ENCODE data around the gene CD93.

CD93 gene

DNA sequence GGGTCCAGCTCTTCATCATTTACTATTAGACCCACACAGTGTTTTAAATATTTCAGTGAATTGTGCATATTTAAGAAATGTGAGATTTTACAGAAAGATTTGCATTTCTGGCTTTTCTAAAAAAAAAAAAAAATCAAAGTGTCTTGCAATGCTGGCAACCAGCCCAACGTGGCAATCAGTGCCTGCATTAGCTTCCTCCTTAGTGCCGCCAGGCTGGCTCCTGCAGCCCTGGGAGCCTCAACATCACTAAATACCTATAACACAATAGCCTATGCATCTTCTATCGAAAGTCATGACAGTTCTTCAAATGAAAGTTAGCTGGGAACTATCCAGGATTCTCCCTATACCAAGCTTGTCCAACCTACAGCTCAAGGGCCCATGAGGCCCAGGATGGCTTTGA lies 9.4 kb upstream of the CD93 start:
- no peak overlapping the region for H3K27ac Mint-ChIP-seq
- no peak overlapping the region for H3K4me3 Mint-ChIP-seq
- no peaks in the 10 kb centered on the region for H3K27me3 Mint-ChIP-seq
- no peaks in the 10 kb centered on the region for H3K36me3 Mint-ChIP-seq
- peaks cover under 1% of the 10 kb centered on the region for H3K9me3 Mint-ChIP-seq
- ATAC-seq = no peak
- H3K4me1 Mint-ChIP-seq = no peaks in the 10 kb centered on the region

DNA sequence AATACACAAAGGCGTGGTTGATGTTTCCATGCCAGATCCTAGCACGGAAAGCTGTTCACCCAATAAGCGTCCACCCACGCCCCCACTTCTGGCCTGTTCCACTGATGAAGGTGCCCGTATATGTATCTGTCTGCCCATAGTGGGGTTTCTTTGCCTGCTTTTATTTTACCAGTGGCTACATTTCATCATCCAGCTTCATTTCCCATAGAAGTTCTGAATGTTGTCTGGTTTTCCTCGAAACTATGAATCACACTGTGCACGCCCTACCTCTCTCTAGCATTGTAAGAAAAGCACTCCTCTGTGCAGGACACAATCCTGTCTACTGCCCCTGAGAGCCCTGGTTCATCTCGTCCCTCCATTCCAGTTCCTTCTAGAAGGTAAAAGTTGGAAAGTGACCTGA lies 8.8 kb upstream of the CD93 start:
- no peak overlapping the region for H3K27ac Mint-ChIP-seq
- no peaks in the 10 kb centered on the region for H3K9me3 Mint-ChIP-seq

DNA sequence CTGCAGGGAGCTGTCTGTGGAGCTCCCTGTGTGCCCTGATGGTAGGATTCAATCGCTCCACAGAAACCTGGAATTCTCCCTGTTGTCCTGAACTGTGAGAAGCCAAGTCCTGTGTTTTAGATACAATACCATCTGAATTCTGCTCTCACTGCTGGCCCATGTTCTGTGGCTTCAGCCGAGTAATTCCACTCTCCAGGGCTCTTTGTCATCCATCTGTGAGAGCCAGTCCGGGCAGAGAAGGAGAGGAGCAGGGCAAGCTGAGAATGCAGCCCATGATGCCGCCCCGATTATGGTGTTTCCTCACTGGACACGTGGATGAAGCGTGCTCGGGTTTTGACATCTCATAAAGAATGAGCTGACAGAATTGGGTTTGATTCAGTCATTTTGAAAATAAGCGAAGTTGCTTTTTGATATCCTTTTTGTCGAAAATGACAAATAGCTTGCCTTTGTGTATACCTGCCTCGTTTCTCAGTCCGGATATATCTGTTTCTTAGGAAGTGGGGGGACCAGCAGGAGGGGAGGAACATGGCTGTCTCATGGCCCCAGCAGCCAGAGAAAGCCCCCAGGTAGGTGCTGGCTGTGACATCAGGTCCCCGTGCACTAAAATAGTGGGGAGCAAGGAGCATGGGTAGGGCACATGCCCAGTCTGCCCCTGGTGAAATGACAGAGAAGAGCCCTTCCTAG lies 8.2 kb upstream of the CD93 start:
- no peaks in the 10 kb centered on the region for H3K36me3 Mint-ChIP-seq

More for the DNA sequence above, 8.8 kb upstream of the CD93 start:
- Mint-ChIP-seq H3K27me3 (no peaks in the 10 kb centered on the region), H3K4me1 (no peaks in the 10 kb centered on the region), H3K36me3 (no peaks in the 10 kb centered on the region), H3K4me3 (no peak overlapping the region)
- ATAC-seq = no peak

DNA sequence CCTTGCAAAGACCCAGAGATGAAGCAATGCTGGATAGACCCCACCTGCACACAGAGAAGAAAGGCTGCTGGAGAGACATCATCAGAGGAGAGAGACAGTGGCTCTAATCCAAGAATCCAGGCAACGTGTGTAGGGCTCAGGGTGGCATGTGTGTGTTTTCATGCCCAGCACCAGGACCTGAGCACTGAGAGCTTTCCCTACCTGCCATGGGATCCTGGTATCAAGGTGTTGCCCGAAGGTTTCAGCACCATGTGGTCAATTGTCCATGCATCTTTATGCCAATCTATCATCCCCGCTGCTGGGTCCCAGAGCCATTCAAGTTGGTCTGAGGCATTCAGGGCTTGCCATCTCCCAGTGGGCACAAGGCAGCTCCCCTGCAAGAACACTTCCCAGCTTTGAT lies 7.5 kb upstream of the CD93 start:
- no peak overlapping the region for H3K27ac Mint-ChIP-seq
- no peak overlapping the region for H3K4me3 Mint-ChIP-seq
- peaks cover 3% of the 10 kb centered on the region for H3K27me3 Mint-ChIP-seq
- no peaks in the 10 kb centered on the region for H3K4me1 Mint-ChIP-seq
- H3K9me3 Mint-ChIP-seq = no peaks in the 10 kb centered on the region
- H3K36me3 Mint-ChIP-seq = no peaks in the 10 kb centered on the region
- no peak for ATAC-seq

More for the DNA sequence above, 8.2 kb upstream of the CD93 start:
- ATAC-seq = no peak
- H3K4me1 Mint-ChIP-seq = no peaks in the 10 kb centered on the region
- H3K9me3 Mint-ChIP-seq = no peaks in the 10 kb centered on the region
- no peaks in the 10 kb centered on the region for H3K27me3 Mint-ChIP-seq
- H3K27ac Mint-ChIP-seq = no peak overlapping the region
- H3K4me3 Mint-ChIP-seq = no peak overlapping the region

DNA sequence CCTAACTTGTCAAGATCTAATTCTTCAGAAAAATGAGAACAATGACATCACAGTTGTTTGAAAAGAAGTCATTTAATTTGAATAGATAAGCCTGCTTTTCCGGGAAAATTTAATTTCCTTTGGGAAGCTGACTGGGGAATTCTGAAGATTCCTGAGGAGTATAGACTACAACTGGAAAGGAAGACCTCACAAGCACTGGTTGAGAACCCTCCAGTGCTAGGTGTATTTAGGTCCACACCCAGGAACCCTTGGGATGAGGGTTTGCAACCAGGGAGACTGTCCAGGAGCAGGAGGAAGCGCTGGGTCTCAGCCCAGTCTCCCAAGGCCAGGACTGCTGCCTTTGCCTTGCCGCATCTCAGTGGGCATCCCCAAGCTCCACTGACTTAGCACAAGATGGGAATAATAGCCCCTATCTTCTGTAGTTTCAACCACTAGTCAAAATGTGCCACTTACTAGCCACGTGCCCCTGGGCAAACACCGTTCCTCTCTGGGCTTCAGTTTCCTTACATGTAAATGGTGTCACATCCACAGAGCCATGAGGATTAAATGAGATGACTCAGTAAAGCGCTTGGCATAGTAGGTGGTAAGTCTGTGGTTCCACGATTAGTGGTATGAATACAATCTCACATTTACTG lies 6.9 kb upstream of the CD93 start:
- Mint-ChIP-seq H3K4me1 (no peaks in the 10 kb centered on the region), H3K27ac (no peak overlapping the region), H3K36me3 (no peaks in the 10 kb centered on the region), H3K9me3 (no peaks in the 10 kb centered on the region), H3K27me3 (peaks cover 10% of the 10 kb centered on the region), H3K4me3 (no peak overlapping the region)
- ATAC-seq = no peak

DNA sequence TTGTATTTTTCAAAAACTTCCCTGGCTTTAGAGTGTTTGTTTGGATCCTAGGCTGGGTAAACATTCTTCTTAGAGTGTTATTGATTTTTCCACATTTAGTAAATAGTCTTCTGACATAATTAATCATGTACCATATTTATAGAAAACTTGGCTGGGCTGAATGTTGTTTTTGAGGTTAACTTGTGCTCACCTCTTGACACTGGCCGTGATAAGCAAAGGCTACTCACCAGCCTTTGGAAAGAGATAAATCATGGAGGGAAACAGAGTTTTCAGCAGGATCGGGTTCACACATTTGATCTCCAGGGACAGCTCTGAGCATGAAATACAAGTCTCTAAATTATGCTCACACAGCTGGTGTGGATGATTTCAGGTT lies 6.2 kb upstream of the CD93 start:
- no peak overlapping the region for H3K27ac Mint-ChIP-seq
- H3K36me3 Mint-ChIP-seq = no peaks in the 10 kb centered on the region
- no peaks in the 10 kb centered on the region for H3K9me3 Mint-ChIP-seq
- no peaks in the 10 kb centered on the region for H3K4me1 Mint-ChIP-seq
- peaks cover 16% of the 10 kb centered on the region for H3K27me3 Mint-ChIP-seq
- no peak overlapping the region for H3K4me3 Mint-ChIP-seq
- no peak for ATAC-seq

DNA sequence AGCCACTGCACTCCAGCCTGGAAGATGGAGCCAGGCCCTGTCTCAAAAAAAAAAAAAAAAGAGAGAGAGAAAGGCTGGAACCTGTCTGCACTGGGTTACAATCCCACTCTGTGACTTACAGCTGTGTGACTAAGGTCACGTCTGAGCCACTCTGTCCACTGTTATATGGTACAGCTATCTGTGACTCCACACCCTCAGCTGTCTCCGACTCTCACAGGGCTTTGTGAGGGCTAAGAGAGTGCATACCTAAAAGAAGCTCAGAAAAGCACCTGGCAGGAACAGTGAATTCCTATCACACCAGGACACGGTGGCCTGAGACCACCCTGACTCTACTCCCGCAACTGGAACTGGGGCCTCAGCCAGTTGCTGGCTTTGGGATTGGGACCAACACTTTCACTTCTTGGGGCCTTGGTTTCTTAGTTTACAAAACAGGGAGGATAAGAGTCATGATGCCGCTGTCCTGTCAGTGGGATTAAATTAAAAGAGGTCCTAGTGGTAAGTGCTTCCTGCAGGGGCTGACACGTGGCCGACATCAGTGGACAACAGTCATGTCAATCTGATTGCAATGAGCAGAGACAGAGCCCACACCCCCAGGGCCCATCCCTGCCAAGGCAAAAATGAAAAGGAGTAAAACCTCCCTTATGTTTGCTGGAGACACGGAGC lies 5.7 kb upstream of the CD93 start:
- Mint-ChIP-seq H3K4me3 (no peak overlapping the region), H3K36me3 (no peaks in the 10 kb centered on the region), H3K27ac (no peak overlapping the region), H3K9me3 (no peaks in the 10 kb centered on the region), H3K27me3 (peaks cover 21% of the 10 kb centered on the region), H3K4me1 (no peaks in the 10 kb centered on the region)
- no peak for ATAC-seq

DNA sequence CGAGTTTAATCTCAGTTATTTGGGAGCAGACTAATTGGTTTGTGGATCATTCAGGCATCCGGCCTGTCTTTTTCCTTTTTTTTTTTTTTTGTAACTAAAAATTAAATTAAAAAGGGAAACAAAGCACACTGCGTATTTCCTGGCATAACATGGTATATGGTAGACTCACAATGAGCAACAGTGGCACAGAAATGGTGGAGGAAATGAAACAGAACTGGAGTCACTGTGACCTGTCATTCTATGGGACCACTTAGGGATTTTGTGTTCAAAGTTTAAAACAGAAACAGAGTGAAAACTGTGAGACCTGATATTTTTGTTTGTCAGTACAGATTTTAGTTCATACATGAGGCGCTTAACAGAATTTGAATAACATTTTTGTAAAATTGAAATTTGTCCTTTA lies 4.8 kb upstream of the CD93 start:
- H3K27ac Mint-ChIP-seq = no peak overlapping the region
- no peak for ATAC-seq
- H3K4me3 Mint-ChIP-seq = no peak overlapping the region
- H3K27me3 Mint-ChIP-seq = peaks cover 31% of the 10 kb centered on the region
- H3K9me3 Mint-ChIP-seq = no peaks in the 10 kb centered on the region
- H3K4me1 Mint-ChIP-seq = no peaks in the 10 kb centered on the region
- no peaks in the 10 kb centered on the region for H3K36me3 Mint-ChIP-seq

DNA sequence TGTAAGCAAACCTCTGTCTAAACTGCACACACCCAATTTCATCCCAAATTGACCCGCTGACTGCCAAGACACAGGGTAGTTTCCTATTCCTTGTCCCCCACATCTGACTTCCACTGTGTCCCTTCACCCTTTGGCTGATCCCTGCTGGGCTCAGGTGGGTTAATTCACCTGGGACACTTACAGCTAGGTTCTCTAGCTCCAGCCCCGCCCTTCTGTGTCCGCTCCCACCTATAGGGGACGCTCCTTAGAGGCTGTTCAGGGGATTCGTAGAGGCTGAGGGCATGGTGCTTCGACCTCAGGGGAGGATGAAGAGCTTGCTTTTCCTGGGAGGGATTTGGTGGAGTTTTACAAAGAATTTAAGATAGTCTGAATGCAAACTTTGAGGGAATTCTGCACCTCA lies 4.0 kb upstream of the CD93 start:
- H3K4me1 Mint-ChIP-seq = no peaks in the 10 kb centered on the region
- H3K36me3 Mint-ChIP-seq = no peaks in the 10 kb centered on the region
- H3K4me3 Mint-ChIP-seq = no peak overlapping the region
- no peak for ATAC-seq
- no peak overlapping the region for H3K27ac Mint-ChIP-seq
- H3K9me3 Mint-ChIP-seq = no peaks in the 10 kb centered on the region
- peaks cover 31% of the 10 kb centered on the region for H3K27me3 Mint-ChIP-seq

DNA sequence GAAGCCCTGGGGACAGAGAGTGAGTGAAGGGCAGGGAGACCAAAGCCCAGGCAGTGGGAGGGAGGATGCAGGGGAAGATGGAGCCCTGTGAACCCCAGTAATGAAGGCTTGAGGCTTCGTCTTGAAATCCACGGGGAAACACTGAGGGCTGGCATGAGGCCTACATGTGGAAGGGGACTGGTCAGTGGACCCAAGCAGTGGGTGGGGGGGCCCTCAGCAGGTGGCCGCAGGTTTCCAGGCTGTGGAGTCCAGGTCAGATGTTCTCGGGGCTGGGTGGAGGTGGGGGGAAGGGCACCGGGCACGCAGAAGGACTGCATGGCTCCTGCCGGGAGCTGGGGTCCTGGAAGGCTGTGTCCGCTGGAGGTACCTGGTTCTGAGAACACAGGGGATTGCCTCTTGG lies 2.7 kb upstream of the CD93 start:
- no peak overlapping the region for H3K4me3 Mint-ChIP-seq
- no peak for ATAC-seq
- H3K9me3 Mint-ChIP-seq = no peaks in the 10 kb centered on the region
- no peak overlapping the region for H3K27ac Mint-ChIP-seq
- no peaks in the 10 kb centered on the region for H3K4me1 Mint-ChIP-seq
- H3K36me3 Mint-ChIP-seq = no peaks in the 10 kb centered on the region
- H3K27me3 Mint-ChIP-seq = peaks cover 31% of the 10 kb centered on the region

DNA sequence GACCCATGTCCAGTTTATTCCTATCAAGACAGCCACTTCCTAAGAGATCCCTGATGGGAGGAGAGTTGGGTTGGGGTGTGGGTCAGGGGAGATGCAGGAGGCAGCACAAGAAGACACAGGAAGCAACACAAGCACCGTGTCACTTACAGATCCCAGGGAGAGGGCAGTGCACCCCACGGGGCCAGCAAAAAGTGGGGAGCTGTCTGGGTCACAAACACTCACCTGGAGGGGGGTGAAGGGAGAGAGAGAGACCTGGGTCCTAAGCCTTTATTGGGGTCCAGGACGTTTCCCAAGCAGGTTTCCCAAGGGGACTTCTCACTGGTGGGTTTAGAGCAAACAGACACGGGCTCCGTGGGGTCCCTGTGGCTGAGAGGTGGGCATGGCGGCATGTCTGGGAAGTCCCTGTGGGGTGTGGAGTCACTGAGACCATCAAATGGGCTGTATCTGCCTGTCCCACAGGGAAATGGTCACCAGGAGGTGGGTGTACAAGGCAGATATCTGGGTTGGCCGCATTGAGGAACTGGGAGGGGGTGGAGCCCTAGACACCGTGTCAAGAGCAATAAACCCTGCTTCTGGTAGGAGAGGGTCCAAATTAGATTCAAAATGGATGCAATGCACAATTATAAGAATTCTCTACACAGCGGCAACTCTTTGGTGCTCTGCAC lies 1.6 kb upstream of the CD93 start:
- no peaks in the 10 kb centered on the region for H3K36me3 Mint-ChIP-seq
- no peak overlapping the region for H3K27ac Mint-ChIP-seq
- peaks cover 31% of the 10 kb centered on the region for H3K27me3 Mint-ChIP-seq
- H3K4me3 Mint-ChIP-seq = no peak overlapping the region
- H3K9me3 Mint-ChIP-seq = no peaks in the 10 kb centered on the region
- ATAC-seq = peak; percentile 14
- H3K4me1 Mint-ChIP-seq = no peaks in the 10 kb centered on the region

DNA sequence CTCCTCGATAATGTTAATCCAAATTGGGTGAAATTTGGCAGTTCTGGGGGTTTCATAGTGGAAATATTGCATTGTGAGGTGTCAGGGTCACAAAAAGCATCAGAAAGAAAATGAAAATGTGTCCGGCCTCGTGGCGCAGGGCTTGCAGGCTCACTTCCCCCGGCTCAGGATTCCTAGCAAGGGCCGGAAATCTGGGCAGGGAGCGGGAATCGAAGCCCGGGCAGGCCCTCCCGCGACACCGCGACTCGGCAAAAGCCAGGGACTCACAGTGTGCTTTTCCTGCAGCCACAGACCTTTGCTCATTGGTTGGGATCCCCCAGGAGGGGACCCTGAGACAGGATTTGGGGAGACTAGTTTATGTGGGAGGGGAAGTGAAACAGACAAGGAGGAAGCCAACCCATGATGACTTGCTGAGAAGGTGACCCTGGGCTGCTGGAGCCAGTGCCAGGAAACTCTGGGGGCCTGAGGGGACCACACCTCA lies 847 bp upstream of the CD93 start:
- Mint-ChIP-seq H3K27ac (no peak overlapping the region), H3K4me3 (no peak overlapping the region), H3K9me3 (no peaks in the 10 kb centered on the region), H3K4me1 (no peaks in the 10 kb centered on the region), H3K27me3 (peaks cover 31% of the 10 kb centered on the region), H3K36me3 (no peaks in the 10 kb centered on the region)
- ATAC-seq = no peak

DNA sequence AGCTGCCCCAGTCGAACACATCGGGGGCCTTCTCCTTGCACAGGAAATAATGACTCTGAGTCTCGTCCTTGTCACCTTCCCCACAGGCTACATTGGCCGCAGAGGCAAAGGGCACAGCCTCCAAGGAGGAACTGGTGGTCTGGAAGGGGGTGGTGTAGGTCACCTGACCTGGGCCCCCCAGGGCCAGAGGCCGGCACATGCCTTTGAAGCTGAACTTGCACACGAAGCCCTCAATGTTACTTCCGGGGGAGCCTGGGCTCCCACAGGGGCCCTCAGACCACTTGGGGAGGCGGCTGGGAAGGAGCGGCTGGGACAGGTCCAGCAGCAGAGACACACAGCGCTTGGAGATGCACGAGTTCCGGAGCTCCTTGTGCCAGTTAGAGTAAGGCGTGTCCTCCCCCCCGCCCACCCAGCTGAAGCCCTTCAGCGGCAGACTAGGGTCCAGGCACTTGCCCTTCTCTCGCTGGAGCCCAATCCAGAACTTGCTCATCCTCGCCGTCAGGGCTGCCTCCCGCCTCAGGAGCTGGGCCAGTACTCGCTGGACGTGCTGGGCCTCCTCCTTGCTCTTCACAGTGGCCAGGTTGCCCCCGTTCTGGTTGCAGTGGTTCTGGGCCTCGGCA lies 578 bp downstream of the CD93 start:
- ATAC-seq = no peak
- no peaks in the 10 kb centered on the region for H3K4me1 Mint-ChIP-seq
- H3K27me3 Mint-ChIP-seq = peaks cover 31% of the 10 kb centered on the region
- no peaks in the 10 kb centered on the region for H3K9me3 Mint-ChIP-seq
- no peak overlapping the region for H3K4me3 Mint-ChIP-seq
- no peak overlapping the region for H3K27ac Mint-ChIP-seq
- H3K36me3 Mint-ChIP-seq = no peaks in the 10 kb centered on the region

DNA sequence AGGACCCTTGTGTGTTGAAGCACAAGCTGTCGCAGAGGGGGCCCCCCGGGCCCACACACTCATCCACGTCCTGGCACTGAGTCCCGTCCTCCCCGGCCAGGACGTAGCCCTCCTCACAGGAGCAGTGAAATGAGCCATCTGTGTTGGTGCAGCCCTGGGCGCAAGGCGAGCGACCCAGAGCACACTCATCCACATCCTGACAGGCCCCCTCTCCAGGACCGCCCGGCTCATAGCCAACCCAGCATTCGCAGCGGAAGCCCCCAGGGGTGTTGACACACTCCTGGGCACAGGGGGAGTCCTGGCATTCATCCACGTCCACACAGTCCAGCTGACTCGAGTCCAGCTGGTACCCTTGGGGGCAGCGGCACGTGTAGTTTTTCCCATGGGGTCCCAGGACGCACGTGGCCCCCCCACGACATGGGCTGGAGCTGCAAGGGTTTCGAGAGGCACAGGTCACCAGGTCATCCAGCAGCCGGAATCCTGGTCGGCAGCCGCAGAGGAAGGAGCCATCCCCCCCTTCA lies 1.2 kb downstream of the CD93 start:
- Mint-ChIP-seq H3K27me3 (peaks cover 31% of the 10 kb centered on the region), H3K27ac (no peak overlapping the region), H3K36me3 (no peaks in the 10 kb centered on the region), H3K4me3 (no peak overlapping the region), H3K4me1 (no peaks in the 10 kb centered on the region), H3K9me3 (no peaks in the 10 kb centered on the region)
- ATAC-seq = no peak

DNA sequence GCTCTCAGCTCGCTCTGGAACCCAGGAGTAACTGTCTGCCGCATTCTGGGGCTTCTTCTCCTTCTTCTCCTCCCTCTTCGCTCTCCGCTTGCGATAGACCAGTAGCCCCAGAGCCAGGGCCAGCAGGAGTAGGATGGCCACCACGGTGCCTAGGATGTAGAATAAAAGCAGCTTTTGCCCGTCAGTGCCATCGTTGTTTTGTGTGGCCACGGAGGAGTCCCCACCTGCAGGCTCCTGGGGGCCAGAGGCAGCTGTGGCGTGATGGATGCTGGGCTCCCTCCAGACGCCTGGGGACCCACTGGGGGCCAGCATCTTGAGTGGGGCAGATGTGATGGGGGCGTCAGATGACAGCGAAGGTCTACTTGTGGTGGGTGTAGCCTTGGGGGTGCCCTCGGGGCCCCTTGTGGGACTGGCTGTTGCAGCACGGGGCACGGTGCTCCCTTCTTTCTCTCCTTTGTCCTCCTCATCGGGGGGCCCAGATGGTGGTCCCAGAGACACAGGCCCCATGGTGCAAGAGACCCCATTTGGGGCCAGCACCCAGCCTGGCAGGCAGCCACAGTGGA lies 1.8 kb downstream of the CD93 start:
- Mint-ChIP-seq H3K27me3 (peaks cover 31% of the 10 kb centered on the region), H3K27ac (no peak overlapping the region), H3K4me3 (no peak overlapping the region)

More for the DNA sequence above, 1.8 kb downstream of the CD93 start:
- Mint-ChIP-seq H3K9me3 (no peaks in the 10 kb centered on the region), H3K36me3 (no peaks in the 10 kb centered on the region), H3K4me1 (no peaks in the 10 kb centered on the region)
- ATAC-seq = no peak

Data from stimulated activated memory B cell treated with anti-CD40 and anti-IgM and Interleukin-4, amounts not matched to agents 10 μg/mL and 1 μg/mL and 100 μg/mL, for 72 hours (primary cell).